Panc1 (cell line): ENCODE data around the gene DNAL4.

Experiments used
- TF ChIP-seq, protein P1 (sequence below), 2 experiments: IDR thresholded peaks; 2 replicates each; pipeline ENCODE4 v1.6.1; 2011 to 2012; ENCODE audit warnings: low read depth in 2 of 2, control low read depth in 1 of 2, low read length in 1 of 2, mild to moderate bottlenecking in 1 of 2, moderate library complexity in 1 of 2; ENCODE audit not compliant: insufficient read depth in 1 of 2
- TF ChIP-seq, protein P2 (sequence below): fragments of 450-650 bp; IDR thresholded peaks from 2 replicates; pipeline ENCODE4 v1.5.1; 2017; ENCODE audit warnings: mild to moderate bottlenecking

DNA sequence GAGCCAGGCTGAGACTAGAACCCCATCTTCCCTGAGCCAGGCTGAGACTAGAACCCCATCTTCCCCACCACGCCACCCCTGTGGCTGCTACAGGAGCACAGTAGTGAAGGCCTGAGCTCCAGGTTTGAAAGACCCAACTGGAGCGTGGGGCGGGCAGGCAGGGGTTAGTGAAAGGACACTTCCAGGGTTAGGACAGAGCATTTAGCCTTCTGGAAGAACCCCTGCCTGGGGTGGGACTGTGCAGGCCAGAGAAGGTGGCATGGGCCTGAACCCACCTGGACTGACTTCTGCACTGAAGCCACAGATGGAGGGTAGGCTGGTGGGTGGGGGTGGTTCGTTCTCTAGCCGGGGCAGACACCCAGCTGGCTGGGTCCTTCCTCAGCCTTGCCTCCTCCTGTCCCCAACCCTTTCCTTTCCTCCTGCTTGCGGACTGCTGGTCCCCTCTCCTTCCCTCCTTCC is 62.2 kb downstream of the DNAL4 start:
- TF ChIP-seq, protein P1, sequence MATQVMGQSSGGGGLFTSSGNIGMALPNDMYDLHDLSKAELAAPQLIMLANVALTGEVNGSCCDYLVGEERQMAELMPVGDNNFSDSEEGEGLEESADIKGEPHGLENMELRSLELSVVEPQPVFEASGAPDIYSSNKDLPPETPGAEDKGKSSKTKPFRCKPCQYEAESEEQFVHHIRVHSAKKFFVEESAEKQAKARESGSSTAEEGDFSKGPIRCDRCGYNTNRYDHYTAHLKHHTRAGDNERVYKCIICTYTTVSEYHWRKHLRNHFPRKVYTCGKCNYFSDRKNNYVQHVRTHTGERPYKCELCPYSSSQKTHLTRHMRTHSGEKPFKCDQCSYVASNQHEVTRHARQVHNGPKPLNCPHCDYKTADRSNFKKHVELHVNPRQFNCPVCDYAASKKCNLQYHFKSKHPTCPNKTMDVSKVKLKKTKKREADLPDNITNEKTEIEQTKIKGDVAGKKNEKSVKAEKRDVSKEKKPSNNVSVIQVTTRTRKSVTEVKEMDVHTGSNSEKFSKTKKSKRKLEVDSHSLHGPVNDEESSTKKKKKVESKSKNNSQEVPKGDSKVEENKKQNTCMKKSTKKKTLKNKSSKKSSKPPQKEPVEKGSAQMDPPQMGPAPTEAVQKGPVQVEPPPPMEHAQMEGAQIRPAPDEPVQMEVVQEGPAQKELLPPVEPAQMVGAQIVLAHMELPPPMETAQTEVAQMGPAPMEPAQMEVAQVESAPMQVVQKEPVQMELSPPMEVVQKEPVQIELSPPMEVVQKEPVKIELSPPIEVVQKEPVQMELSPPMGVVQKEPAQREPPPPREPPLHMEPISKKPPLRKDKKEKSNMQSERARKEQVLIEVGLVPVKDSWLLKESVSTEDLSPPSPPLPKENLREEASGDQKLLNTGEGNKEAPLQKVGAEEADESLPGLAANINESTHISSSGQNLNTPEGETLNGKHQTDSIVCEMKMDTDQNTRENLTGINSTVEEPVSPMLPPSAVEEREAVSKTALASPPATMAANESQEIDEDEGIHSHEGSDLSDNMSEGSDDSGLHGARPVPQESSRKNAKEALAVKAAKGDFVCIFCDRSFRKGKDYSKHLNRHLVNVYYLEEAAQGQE (IDR thresholded peaks at IDR 0.05; ENCODE audit: insufficient read depth in 1 of 2, low read depth in 2 of 2, low read length in 1 of 2), result no peak
- TF ChIP-seq, protein P2, sequence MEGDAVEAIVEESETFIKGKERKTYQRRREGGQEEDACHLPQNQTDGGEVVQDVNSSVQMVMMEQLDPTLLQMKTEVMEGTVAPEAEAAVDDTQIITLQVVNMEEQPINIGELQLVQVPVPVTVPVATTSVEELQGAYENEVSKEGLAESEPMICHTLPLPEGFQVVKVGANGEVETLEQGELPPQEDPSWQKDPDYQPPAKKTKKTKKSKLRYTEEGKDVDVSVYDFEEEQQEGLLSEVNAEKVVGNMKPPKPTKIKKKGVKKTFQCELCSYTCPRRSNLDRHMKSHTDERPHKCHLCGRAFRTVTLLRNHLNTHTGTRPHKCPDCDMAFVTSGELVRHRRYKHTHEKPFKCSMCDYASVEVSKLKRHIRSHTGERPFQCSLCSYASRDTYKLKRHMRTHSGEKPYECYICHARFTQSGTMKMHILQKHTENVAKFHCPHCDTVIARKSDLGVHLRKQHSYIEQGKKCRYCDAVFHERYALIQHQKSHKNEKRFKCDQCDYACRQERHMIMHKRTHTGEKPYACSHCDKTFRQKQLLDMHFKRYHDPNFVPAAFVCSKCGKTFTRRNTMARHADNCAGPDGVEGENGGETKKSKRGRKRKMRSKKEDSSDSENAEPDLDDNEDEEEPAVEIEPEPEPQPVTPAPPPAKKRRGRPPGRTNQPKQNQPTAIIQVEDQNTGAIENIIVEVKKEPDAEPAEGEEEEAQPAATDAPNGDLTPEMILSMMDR, result no peak
